Hematopoietic multipotent progenitor cell (in vitro differentiated cells): ENCODE measurements around the gene GPX5. TPM values are rescaled to one million over a fixed set of nuclear protein-coding genes. Genes with fewer than 3 reads are reported as not detected.
"Not testable (repeated sequence)": the region's sequence is repeated elsewhere in the genome, so short reads cannot be mapped to it uniquely, and the experiment has no call there.

Source experiments
- DNase-seq, 3 donors: peaks; one replicate each; pipeline ENCODE4 v3.0.0-alpha.2; 2011 to 2015; ENCODE audit warnings: low read depth in 2 of 3, low spot score in 2 of 3
- total RNA-seq: library from RNA; depleted of rRNA; stranded (reverse); fragments of >200 nt; gene quantifications from one replicate; pipeline ENCODE4 v1.2.3, GENCODE V29; 2012

GPX5 gene
- total RNA-seq, 1 donor = not detected

GRCh38 chr6:28511628-28512300 lies 13.9 kb upstream of the GPX5 start:
- DNase-seq = no peak

GRCh38 chr6:28512387-28512786 lies 13.3 kb upstream of the GPX5 start:
- not testable (repeated sequence) for DNase-seq

- DNase-seq = no peak
Measured at GRCh38 chr6:28515676-28516075, 10.0 kb upstream of the GPX5 start, which contains the start of gene GPX6. Gene GPX6 (minus strand): TSS chr6:28515793. CDS start chr6:28515743, 50 bp downstream.

GRCh38 chr6:28517964-28518363 lies 7.7 kb upstream of the GPX5 start:
- no peak for DNase-seq

GRCh38 chr6:28522594-28523240 lies 3.0 kb upstream of the GPX5 start:
- DNase-seq = no peak

- DNase-seq = peak in 2 of 3 donors; percentile 15 to 42
Measured at GRCh38 chr6:28523241-28523622, 2.4 kb upstream of the GPX5 start.

GRCh38 chr6:28530777-28531176 lies 5.1 kb downstream of the GPX5 start:
- no peak for DNase-seq

GRCh38 chr6:28531479-28532128 lies 5.9 kb downstream of the GPX5 start:
- DNase-seq = no peak

GRCh38 chr6:28534306-28534705 lies 8.6 kb downstream of the GPX5 start:
- no peak for DNase-seq

GRCh38 chr6:28534875-28535274 lies 9.2 kb downstream of the GPX5 start:
- no peak for DNase-seq

- DNase-seq = no peak
Measured at GRCh38 chr6:28537065-28537464, 11.4 kb downstream of the GPX5 start.

- no peak for DNase-seq
Measured at GRCh38 chr6:28537509-28538140, 11.9 kb downstream of the GPX5 start.

- no peak for DNase-seq
Measured at GRCh38 chr6:28541996-28542395, 16.3 kb downstream of the GPX5 start.

- DNase-seq = peak in 2 of 3 donors; percentile 74 to 89
Measured at GRCh38 chr6:28542440-28543296, 17.0 kb downstream of the GPX5 start.

- peak in 2 of 3 donors; percentile 57 to 63 for DNase-seq
Measured at GRCh38 chr6:28543651-28544610, 18.2 kb downstream of the GPX5 start.

- DNase-seq = no peak
Measured at GRCh38 chr6:28545955-28546354, 20.3 kb downstream of the GPX5 start.

- DNase-seq = not testable (repeated sequence)
Measured at GRCh38 chr6:28547003-28547402, 21.3 kb downstream of the GPX5 start.

- peak in 1 of 3 donors; percentile 37 for DNase-seq
Measured at GRCh38 chr6:28551891-28552666, 26.4 kb downstream of the GPX5 start.
